ENCODE data around the gene NELL1. TPM values are rescaled to one million over a fixed set of nuclear protein-coding genes. Genes with fewer than 3 reads are reported as not detected.

The NELL1 gene
- total and polyA plus RNA-seq, 2 donors (not counting 3 experiments of a cell fraction or from before 2014, with no cell fraction given) = not detected

DNA sequence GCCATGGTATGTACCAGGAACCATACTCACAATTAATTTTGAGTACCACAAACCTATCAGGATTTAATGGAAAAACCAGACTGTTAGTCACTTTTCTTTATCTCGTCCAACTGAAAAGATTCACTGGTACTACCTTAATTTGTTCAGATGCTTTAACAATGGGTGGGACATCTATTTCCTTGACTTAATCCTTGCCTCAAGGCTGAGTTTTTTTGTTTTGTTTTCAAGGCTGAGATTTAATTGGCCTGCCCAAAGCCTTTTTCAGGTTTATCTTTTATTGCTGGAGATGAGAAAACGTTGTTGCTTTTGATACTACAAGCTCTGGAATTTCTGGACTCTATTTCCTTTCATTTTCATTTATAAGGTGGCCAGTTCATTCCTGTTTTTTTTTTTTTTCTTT, 50.4 kb downstream of the NELL1 start:
- Histone ChIP-seq H3K36me3 (ENCODE audit: control insufficient read depth in 2 of 2, extremely low read depth in 1 of 2, insufficient read depth in 2 of 2, low read length in 2 of 2) (no peaks in the 10 kb centered on the region), H2AFZ (ENCODE audit: low read depth, low read length) (no peak overlapping the region), H3K79me2 (ENCODE audit: control insufficient read depth, insufficient read depth, low read length) (no peaks in the 10 kb centered on the region), H3K4me1 (ENCODE audit: control insufficient read depth, extremely low read depth, insufficient read depth, low read length) (no peaks in the 10 kb centered on the region), H3K27me3 (ENCODE audit: control insufficient read depth in 2 of 2, insufficient read depth in 2 of 2, low read length in 2 of 2) (no peaks in the 10 kb centered on the region), H4K20me1 (replicated peaks; ENCODE audit: control insufficient read depth, extremely low read depth, insufficient read depth, low read length) (no peaks in the 10 kb centered on the region), H3K4me2 (ENCODE audit: insufficient read depth, low read length) (no peak overlapping the region), H3K9me3 (replicated peaks; ENCODE audit: control insufficient read depth, insufficient read depth, low read length) (no peaks in the 10 kb centered on the region), H3K9me1 (replicated peaks; ENCODE audit: control insufficient read depth, extremely low read depth, insufficient read depth, low read length) (no peaks in the 10 kb centered on the region), H3K27ac (ENCODE audit: insufficient read depth, low read depth, low read length) (no peak overlapping the region), H3K4me3 (replicated peaks in 1 of 3; ENCODE audit: insufficient read depth in 1 of 3, low read depth in 1 of 3, low read length in 3 of 3) (no peak overlapping the region), H3K9ac (replicated peaks; ENCODE audit: extremely low read depth, insufficient read depth, low read length) (no peak overlapping the region)
- POLR2A ChIA-PET = no interaction called here
- dilution Hi-C loops (cut with MboI; ENCODE audit: extremely low pct_ligation_motif_present, low sequenced_read_pairs) = no loop called here
- TF ChIP-seq POLR2AphosphoS5 (IDR thresholded peaks at IDR 0.05; ENCODE audit: insufficient read depth, low read depth, low read length) (no peak), MYC (IDR thresholded peaks at IDR 0.05; ENCODE audit: low read depth, low read length) (no peak), GATA2 (IDR thresholded peaks at IDR 0.05; ENCODE audit: insufficient read depth, insufficient read length, low read depth, low read length) (no peak), JUN (IDR thresholded peaks at IDR 0.05; ENCODE audit: borderline replicate concordance, insufficient read depth, insufficient read length, low read depth) (no peak), FOS (IDR thresholded peaks at IDR 0.05; ENCODE audit: borderline replicate concordance, insufficient read depth, low read length) (no peak), POLR2A (IDR thresholded peaks at IDR 0.05; ENCODE audit: low read depth, low read length) (no peak), EZH2 (IDR thresholded peaks at IDR 0.05; ENCODE audit: borderline replicate concordance, low read depth, low read length, severe bottlenecking) (no peak)
- TF ChIP-seq, protein P1, sequence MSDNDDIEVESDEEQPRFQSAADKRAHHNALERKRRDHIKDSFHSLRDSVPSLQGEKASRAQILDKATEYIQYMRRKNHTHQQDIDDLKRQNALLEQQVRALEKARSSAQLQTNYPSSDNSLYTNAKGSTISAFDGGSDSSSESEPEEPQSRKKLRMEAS (IDR thresholded peaks at IDR 0.05; ENCODE audit: insufficient read depth, insufficient read length) = no peak
- TF ChIP-seq, protein P2, sequence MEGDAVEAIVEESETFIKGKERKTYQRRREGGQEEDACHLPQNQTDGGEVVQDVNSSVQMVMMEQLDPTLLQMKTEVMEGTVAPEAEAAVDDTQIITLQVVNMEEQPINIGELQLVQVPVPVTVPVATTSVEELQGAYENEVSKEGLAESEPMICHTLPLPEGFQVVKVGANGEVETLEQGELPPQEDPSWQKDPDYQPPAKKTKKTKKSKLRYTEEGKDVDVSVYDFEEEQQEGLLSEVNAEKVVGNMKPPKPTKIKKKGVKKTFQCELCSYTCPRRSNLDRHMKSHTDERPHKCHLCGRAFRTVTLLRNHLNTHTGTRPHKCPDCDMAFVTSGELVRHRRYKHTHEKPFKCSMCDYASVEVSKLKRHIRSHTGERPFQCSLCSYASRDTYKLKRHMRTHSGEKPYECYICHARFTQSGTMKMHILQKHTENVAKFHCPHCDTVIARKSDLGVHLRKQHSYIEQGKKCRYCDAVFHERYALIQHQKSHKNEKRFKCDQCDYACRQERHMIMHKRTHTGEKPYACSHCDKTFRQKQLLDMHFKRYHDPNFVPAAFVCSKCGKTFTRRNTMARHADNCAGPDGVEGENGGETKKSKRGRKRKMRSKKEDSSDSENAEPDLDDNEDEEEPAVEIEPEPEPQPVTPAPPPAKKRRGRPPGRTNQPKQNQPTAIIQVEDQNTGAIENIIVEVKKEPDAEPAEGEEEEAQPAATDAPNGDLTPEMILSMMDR (IDR thresholded peaks at IDR 0.05; ENCODE audit: extremely low read depth in 1 of 2, insufficient read depth in 1 of 2, low read depth in 1 of 2, low read length in 2 of 2) = no peak
- CTCF ChIA-PET = interaction anchor here (0.7 kb wide), 1 partner anchor 427 kb away, joined by 3 read pairs; no protein-coding TSS in a partner anchor
- DNase-seq (ENCODE audit: low read depth, low spot score) (no peak), FAIRE-seq (no peak)
- no TSS peak for BruUV-seq (replicated peaks)
- intact Hi-C loops (cut with micrococcal nuclease) = no loop called here

Measured in endothelial cell of umbilical vein (primary cell).